Esophagus squamous epithelium (tissue), 4 donors: ENCODE measurements around the gene ELOVL7.

Source experiments
- CTCF ChIP-seq, 6 experiments: fragments of 450-650 bp in 4 of 6; fragments of 200-600 bp in 2 of 6; sonication (generic) in 2 of 6; IDR thresholded peaks; one replicate each; pipeline ENCODE4 v1.5.1; 2016 to 2019; ENCODE audit warnings: antibody characterized with exemption in 6 of 6, mild to moderate bottlenecking in 4 of 6, moderate library complexity in 4 of 6
- POLR2A ChIP-seq, 4 donors: fragments of 450-650 bp; IDR thresholded peaks; one replicate each; pipeline ENCODE4 v1.6.1; 2017; ENCODE audit warnings: antibody characterized with exemption in 4 of 4, mild to moderate bottlenecking in 4 of 4, moderate library complexity in 3 of 4

GRCh38 chr5:60846298-60846697 lies 2.2 kb upstream of the ELOVL7 start:
- TF ChIP-seq POLR2A (IDR thresholded peaks at IDR 0.05): no peak
- no peak for TF ChIP-seq CTCF (IDR thresholded peaks at IDR 0.05)
